ENCODE data around the gene C6orf15.

DNA sequence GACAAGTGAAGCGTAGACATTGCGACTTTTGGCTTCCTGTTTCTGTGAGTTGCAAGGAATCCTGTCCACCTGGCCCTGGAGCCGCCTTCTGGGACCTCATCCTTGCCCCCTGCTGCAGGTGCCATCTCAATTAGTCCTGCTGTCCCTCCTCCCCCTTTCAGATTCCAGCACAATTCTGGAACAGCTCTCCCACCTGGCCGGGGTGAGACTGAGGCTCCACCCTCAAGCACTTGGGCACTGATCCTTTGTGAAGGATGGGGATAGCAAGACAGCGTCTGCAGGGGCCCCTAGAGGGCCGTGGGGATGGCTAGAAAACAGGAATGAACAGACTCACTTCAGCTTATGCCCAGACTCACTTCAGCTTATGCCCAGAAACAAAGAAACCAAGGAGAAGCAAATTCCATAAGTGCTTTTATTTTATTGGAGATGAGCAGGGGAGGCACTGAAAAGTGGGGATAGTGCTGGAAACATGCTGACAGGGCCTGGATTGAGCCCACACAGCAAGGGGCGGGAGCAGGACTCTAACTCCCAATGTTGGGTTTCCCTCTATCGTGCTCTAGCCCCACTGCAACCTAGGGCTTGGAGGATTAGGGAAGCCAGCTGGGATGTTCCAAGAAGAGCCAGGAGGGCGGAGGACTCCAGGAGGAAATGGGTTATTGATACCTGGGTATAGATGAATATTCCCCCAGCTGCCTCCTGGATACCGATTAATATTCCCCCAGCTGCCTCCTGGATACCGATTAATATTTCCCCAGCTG, 1.4 kb downstream of the C6orf15 start:
- TF ChIP-seq, protein P1, sequence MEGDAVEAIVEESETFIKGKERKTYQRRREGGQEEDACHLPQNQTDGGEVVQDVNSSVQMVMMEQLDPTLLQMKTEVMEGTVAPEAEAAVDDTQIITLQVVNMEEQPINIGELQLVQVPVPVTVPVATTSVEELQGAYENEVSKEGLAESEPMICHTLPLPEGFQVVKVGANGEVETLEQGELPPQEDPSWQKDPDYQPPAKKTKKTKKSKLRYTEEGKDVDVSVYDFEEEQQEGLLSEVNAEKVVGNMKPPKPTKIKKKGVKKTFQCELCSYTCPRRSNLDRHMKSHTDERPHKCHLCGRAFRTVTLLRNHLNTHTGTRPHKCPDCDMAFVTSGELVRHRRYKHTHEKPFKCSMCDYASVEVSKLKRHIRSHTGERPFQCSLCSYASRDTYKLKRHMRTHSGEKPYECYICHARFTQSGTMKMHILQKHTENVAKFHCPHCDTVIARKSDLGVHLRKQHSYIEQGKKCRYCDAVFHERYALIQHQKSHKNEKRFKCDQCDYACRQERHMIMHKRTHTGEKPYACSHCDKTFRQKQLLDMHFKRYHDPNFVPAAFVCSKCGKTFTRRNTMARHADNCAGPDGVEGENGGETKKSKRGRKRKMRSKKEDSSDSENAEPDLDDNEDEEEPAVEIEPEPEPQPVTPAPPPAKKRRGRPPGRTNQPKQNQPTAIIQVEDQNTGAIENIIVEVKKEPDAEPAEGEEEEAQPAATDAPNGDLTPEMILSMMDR (IDR thresholded peaks at IDR 0.05) = no peak
- no peak for TF ChIP-seq POLR2A (IDR thresholded peaks at IDR 0.05)

Data from esophagus squamous epithelium (tissue), 4 donors.